NB4 (cell line): ENCODE data around the gene CHCHD4.

Experiments used
- DNase-seq: peaks from one replicate; pipeline ENCODE4 v3.0.0; 2010; ENCODE audit warnings: low read depth
- H3K4me3 ChIP-seq: one replicate; pipeline ENCODE4 v1.5.1; 2011; ENCODE audit warnings: mild to moderate bottlenecking, low read depth, low read length, moderate library complexity
- CTCF ChIP-seq: IDR thresholded peaks from one replicate; pipeline ENCODE4 v1.5.1; 2012; ENCODE audit warnings: low read depth, low read length
- MAX ChIP-seq: IDR thresholded peaks from 2 replicates; pipeline ENCODE4 v1.6.1; 2011; ENCODE audit warnings: low read depth, low read length
- MYC ChIP-seq: IDR thresholded peaks from 2 replicates; pipeline ENCODE4 v1.6.1; 2011; ENCODE audit warnings: low read depth, low read length
- POLR2A ChIP-seq: IDR thresholded peaks from 2 replicates; pipeline ENCODE4 v1.6.1; 2011; ENCODE audit warnings: mild to moderate bottlenecking; ENCODE audit not compliant: insufficient read length; ENCODE audit errors: extremely low read depth

CHCHD4 gene

GRCh38 chr3:14126887-14127505 lies 2.3 kb upstream of the CHCHD4 start:
- H3K4me3 ChIP-seq: peak overlapping the region; percentile 89
- TF ChIP-seq MYC (no peak), POLR2A (no peak), MAX (no peak), CTCF (no peak)
- no peak for DNase-seq

GRCh38 chr3:14126017-14126886 lies 1.6 kb upstream of the CHCHD4 start:
- H3K4me3 ChIP-seq: peak overlapping the region; percentile 89
- TF ChIP-seq MYC: no peak
- no peak for TF ChIP-seq POLR2A
- no peak for TF ChIP-seq MAX
- no peak for TF ChIP-seq CTCF
- no peak for DNase-seq

- DNase-seq: peak; percentile 89
Observed at GRCh38 chr3:14125193-14126016, 735 bp upstream of the CHCHD4 start.

GRCh38 chr3:14124223-14124614 lies 451 bp downstream of the CHCHD4 start:
- peak; percentile 99 for TF ChIP-seq MYC
- peak; percentile 99 for TF ChIP-seq MAX
- peak; percentile 10 for TF ChIP-seq POLR2A
- no peak for TF ChIP-seq CTCF
- DNase-seq: peak; percentile 87
- H3K4me3 ChIP-seq: peak overlapping the region; percentile 98

More at GRCh38 chr3:14125193-14126016, 735 bp upstream of the CHCHD4 start:
- TF ChIP-seq MYC: no peak
- no peak for TF ChIP-seq POLR2A
- TF ChIP-seq CTCF: no peak
- no peak for TF ChIP-seq MAX
- peak overlapping the region; percentile 89 for H3K4me3 ChIP-seq
